ENCODE results near the gene COL20A1. TPM values are rescaled to one million over a fixed set of nuclear protein-coding genes. Genes with fewer than 3 reads are reported as not detected.

COL20A1 gene
- total and polyA plus RNA-seq, 2 of the 13 experiments (the other 11 are each of a cell fraction or from before 2014, with no cell fraction given) = not detected

DNA sequence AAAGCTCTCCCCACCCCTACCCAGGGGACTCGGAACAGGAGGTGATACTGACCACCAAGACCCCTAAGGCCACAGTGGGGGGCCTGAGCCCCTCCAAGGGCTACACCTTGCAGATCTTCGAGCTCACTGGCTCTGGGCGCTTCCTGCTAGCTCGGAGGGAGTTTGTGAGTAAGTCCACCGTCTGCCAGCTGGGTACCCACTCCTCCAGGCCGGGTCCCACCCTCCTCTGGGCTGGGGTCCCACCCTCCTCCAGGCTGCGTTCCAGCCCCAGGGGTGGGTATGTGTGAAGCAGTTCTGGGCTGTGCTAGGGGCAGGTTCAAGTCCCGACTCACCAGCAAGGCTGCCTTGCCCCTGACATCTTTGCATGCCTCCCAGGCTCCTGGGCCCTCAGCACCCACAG is 12.4 kb downstream of the COL20A1 start (continued):
- TF ChIP-seq, protein P1, sequence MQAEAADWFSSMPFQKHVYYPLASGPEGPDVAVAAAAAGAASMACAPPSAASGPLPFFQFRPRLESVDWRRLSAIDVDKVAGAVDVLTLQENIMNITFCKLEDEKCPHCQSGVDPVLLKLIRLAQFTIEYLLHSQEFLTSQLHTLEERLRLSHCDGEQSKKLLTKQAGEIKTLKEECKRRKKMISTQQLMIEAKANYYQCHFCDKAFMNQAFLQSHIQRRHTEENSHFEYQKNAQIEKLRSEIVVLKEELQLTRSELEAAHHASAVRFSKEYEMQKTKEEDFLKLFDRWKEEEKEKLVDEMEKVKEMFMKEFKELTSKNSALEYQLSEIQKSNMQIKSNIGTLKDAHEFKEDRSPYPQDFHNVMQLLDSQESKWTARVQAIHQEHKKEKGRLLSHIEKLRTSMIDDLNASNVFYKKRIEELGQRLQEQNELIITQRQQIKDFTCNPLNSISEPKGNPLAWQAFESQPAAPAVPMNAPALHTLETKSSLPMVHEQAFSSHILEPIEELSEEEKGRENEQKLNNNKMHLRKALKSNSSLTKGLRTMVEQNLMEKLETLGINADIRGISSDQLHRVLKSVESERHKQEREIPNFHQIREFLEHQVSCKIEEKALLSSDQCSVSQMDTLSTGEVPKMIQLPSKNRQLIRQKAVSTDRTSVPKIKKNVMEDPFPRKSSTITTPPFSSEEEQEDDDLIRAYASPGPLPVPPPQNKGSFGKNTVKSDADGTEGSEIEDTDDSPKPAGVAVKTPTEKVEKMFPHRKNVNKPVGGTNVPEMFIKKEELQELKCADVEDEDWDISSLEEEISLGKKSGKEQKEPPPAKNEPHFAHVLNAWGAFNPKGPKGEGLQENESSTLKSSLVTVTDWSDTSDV (CRISPR knock-in tag; IDR thresholded peaks at IDR 0.05) = no peak
- TF ChIP-seq, protein P2, sequence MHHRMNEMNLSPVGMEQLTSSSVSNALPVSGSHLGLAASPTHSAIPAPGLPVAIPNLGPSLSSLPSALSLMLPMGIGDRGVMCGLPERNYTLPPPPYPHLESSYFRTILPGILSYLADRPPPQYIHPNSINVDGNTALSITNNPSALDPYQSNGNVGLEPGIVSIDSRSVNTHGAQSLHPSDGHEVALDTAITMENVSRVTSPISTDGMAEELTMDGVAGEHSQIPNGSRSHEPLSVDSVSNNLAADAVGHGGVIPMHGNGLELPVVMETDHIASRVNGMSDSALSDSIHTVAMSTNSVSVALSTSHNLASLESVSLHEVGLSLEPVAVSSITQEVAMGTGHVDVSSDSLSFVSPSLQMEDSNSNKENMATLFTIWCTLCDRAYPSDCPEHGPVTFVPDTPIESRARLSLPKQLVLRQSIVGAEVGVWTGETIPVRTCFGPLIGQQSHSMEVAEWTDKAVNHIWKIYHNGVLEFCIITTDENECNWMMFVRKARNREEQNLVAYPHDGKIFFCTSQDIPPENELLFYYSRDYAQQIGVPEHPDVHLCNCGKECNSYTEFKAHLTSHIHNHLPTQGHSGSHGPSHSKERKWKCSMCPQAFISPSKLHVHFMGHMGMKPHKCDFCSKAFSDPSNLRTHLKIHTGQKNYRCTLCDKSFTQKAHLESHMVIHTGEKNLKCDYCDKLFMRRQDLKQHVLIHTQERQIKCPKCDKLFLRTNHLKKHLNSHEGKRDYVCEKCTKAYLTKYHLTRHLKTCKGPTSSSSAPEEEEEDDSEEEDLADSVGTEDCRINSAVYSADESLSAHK (CRISPR knock-in tag; IDR thresholded peaks at IDR 0.05; ENCODE audit: borderline replicate concordance) = no peak
- TF ChIP-seq TCF7L2 (IDR thresholded peaks at IDR 0.05; ENCODE audit: low read depth, low read length) (no peak), PRPF4 (IDR thresholded peaks at IDR 0.05; ENCODE audit: low read depth, low read length, poor library complexity, severe bottlenecking) (no peak), ZBTB25 (CRISPR knock-in tag; IDR thresholded peaks at IDR 0.05) (no peak)
